ENCODE measurements around the gene POLDIP3.
A peak's percentile ranks its signal among the peaks of the same experiment; 100 is the strongest.

POLDIP3 gene

GRCh38 chr22:42654436-42655073 lies 39.9 kb upstream of the POLDIP3 start:
- TF ChIP-seq SIN3A (IDR thresholded peaks at IDR 0.05; ENCODE audit: borderline replicate concordance, insufficient read depth, low read length), result no peak
- TF ChIP-seq FOXP2 (optimal IDR thresholded peaks at IDR 0.05; ENCODE audit: borderline replicate concordance, extremely low read depth, extremely low read length, insufficient read depth), result no peak
- TF ChIP-seq POLR2AphosphoS5 (IDR thresholded peaks at IDR 0.05; ENCODE audit: low read depth, low read length), result no peak
- TF ChIP-seq TAF1 (IDR thresholded peaks at IDR 0.05; ENCODE audit: borderline replicate concordance, insufficient read depth, low read length), result no peak
- no peak for TF ChIP-seq REST (IDR thresholded peaks at IDR 0.05; ENCODE audit: insufficient read depth in 1 of 2, low read depth in 2 of 2, low read length in 2 of 2)

GRCh38 chr22:42653999-42654398 lies 39.3 kb upstream of the POLDIP3 start:
- TF ChIP-seq FOXP2 (optimal IDR thresholded peaks at IDR 0.05; ENCODE audit: borderline replicate concordance, extremely low read depth, extremely low read length, insufficient read depth) (no peak), SIN3A (IDR thresholded peaks at IDR 0.05; ENCODE audit: borderline replicate concordance, insufficient read depth, low read length) (no peak), REST (IDR thresholded peaks at IDR 0.05; ENCODE audit: insufficient read depth in 1 of 2, low read depth in 2 of 2, low read length in 2 of 2) (no peak), POLR2AphosphoS5 (IDR thresholded peaks at IDR 0.05; ENCODE audit: low read depth, low read length) (no peak), TAF1 (IDR thresholded peaks at IDR 0.05; ENCODE audit: borderline replicate concordance, insufficient read depth, low read length) (no peak)

GRCh38 chr22:42651134-42651533 lies 36.5 kb upstream of the POLDIP3 start:
- TF ChIP-seq SIN3A (IDR thresholded peaks at IDR 0.05; ENCODE audit: borderline replicate concordance, insufficient read depth, low read length), result no peak
- TF ChIP-seq TAF1 (IDR thresholded peaks at IDR 0.05; ENCODE audit: borderline replicate concordance, insufficient read depth, low read length), result no peak
- TF ChIP-seq REST (IDR thresholded peaks at IDR 0.05; ENCODE audit: insufficient read depth in 1 of 2, low read depth in 2 of 2, low read length in 2 of 2), result no peak
- TF ChIP-seq POLR2AphosphoS5 (IDR thresholded peaks at IDR 0.05; ENCODE audit: low read depth, low read length), result no peak
- no peak for TF ChIP-seq FOXP2 (optimal IDR thresholded peaks at IDR 0.05; ENCODE audit: borderline replicate concordance, extremely low read depth, extremely low read length, insufficient read depth)

GRCh38 chr22:42649246-42650099 lies 34.8 kb upstream of the POLDIP3 start, which contains the start of gene CYB5R3:
Gene CYB5R3, minus strand, starts transcription at chr22:42649392. Its CDS starts 77 bp downstream, at chr22:42649315.
- TF ChIP-seq SIN3A (IDR thresholded peaks at IDR 0.05; ENCODE audit: borderline replicate concordance, insufficient read depth, low read length) (no peak), TAF1 (IDR thresholded peaks at IDR 0.05; ENCODE audit: borderline replicate concordance, insufficient read depth, low read length) (no peak), REST (IDR thresholded peaks at IDR 0.05; ENCODE audit: insufficient read depth in 1 of 2, low read depth in 2 of 2, low read length in 2 of 2) (no peak), POLR2AphosphoS5 (IDR thresholded peaks at IDR 0.05; ENCODE audit: low read depth, low read length) (peak; percentile 59), FOXP2 (optimal IDR thresholded peaks at IDR 0.05; ENCODE audit: borderline replicate concordance, extremely low read depth, extremely low read length, insufficient read depth) (peak; percentile 54)

Data from PFSK-1 (cell line).